Neural progenitor cell (in vitro differentiated cells): ENCODE measurements around the gene TBC1D9B. TPM values are rescaled to one million over a fixed set of nuclear protein-coding genes. Genes with fewer than 3 reads are reported as not detected.

Experiments
- DNase-seq: peaks from one replicate; pipeline ENCODE4 v3.0.0-alpha.2; 2016; ENCODE audit warnings: low spot score
- H2AFZ ChIP-seq: fragments of 200-600 bp; sonication (generic); replicated peaks from 2 replicates; pipeline ENCODE4 v1.6.1; 2016; ENCODE audit warnings: antibody characterized with exemption
- H3F3A ChIP-seq: fragments of 200-600 bp; sonication (generic); 2 replicates; pipeline ENCODE4 v1.6.1; 2016; ENCODE audit warnings: antibody characterized with exemption, low read depth
- H3K27ac ChIP-seq: fragments of 200-600 bp; sonication (generic); 2 replicates; pipeline ENCODE4 v1.5.1; 2016; ENCODE audit warnings: mild to moderate bottlenecking
- H3K27me3 ChIP-seq: fragments of 200-600 bp; sonication (generic); 2 replicates; pipeline ENCODE4 v1.6.1; 2016; ENCODE audit warnings: mild to moderate bottlenecking, moderate library complexity
- H3K36me3 ChIP-seq: fragments of 200-600 bp; sonication (generic); 2 replicates; pipeline ENCODE4 v1.5.1; 2016
- H3K4me1 ChIP-seq: fragments of 200-600 bp; sonication (generic); 2 replicates; pipeline ENCODE4 v1.6.1; 2016; ENCODE audit warnings: mixed run types
- H3K4me2 ChIP-seq: fragments of 200-600 bp; sonication (generic); 2 replicates; pipeline ENCODE4 v1.6.1; 2016
- H3K4me3 ChIP-seq: fragments of 200-600 bp; sonication (generic); 2 replicates; pipeline ENCODE4 v1.5.1; 2016
- H3K79me2 ChIP-seq: fragments of 200-600 bp; sonication (generic); 2 replicates; pipeline ENCODE4 v1.6.1; 2016; ENCODE audit warnings: low read depth
- H3K9ac ChIP-seq: fragments of 200-600 bp; sonication (generic); 2 replicates; pipeline ENCODE4 v1.6.1; 2016
- H3K9me3 ChIP-seq: fragments of 200-600 bp; sonication (generic); 2 replicates; pipeline ENCODE4 v1.5.1; 2016; ENCODE audit warnings: low read depth
- H4K20me1 ChIP-seq: fragments of 200-600 bp; sonication (generic); 2 replicates; pipeline ENCODE4 v1.6.1; 2016; ENCODE audit warnings: low read depth
- H3K27ac Mint-ChIP-seq: 3 replicates; pipeline ENCODE4 v1.8.0; 2021; ENCODE audit warnings: mixed read lengths
- H3K27me3 Mint-ChIP-seq: 2 replicates; pipeline ENCODE4 v1.8.0; 2022; ENCODE audit warnings: low read depth, mild to moderate bottlenecking, inconsistent platforms, moderate library complexity, mixed read lengths; ENCODE audit not compliant: insufficient read depth
- H3K36me3 Mint-ChIP-seq: 3 replicates; pipeline ENCODE4 v1.8.0; 2021; ENCODE audit warnings: mixed read lengths
- H3K4me1 Mint-ChIP-seq: 3 replicates; pipeline ENCODE4 v1.8.0; 2021; ENCODE audit warnings: mixed read lengths
- H3K4me3 Mint-ChIP-seq: 3 replicates; pipeline ENCODE4 v1.8.0; 2021; ENCODE audit warnings: mild to moderate bottlenecking, moderate library complexity, mixed read lengths
- H3K9me3 Mint-ChIP-seq: 3 replicates; pipeline ENCODE4 v1.8.0; 2020; ENCODE audit warnings: mixed read lengths
- CTCF ChIP-seq: fragments of 200-600 bp; sonication (generic); IDR thresholded peaks from 2 replicates; pipeline ENCODE4 v1.5.1; 2017; ENCODE audit warnings: antibody characterized with exemption, mild to moderate bottlenecking
- EZH2 ChIP-seq: fragments of 200-600 bp; sonication (generic); IDR thresholded peaks from 2 replicates; pipeline ENCODE4 v1.6.1; 2017; ENCODE audit warnings: antibody characterized with exemption, mild to moderate bottlenecking, moderate library complexity
- EZH2phosphoT487 ChIP-seq: fragments of 200-600 bp; sonication (generic); IDR thresholded peaks from 2 replicates; pipeline ENCODE4 v1.6.1; 2017; ENCODE audit warnings: antibody characterized with exemption
- total RNA-seq: library from RNA; depleted of rRNA; stranded (reverse); fragments of >200 nt; gene quantifications from 2 replicates; pipeline ENCODE4 v1.2.3, GENCODE V29; 2015; ENCODE audit warnings: low replicate concordance

TBC1D9B gene
- total RNA-seq, 1 donor from 2014 or later, result 26.7 TPM

- no peak for DNase-seq
- H3K4me1 Mint-ChIP-seq, result no peaks in the 10 kb centered on the region
- TF ChIP-seq EZH2phosphoT487 (no peak), EZH2 (no peak), CTCF (no peak)
- H3K27me3 Mint-ChIP-seq, result no peaks in the 10 kb centered on the region
- H3K36me3 Mint-ChIP-seq, result peaks cover 61% of the 10 kb centered on the region
- Histone ChIP-seq H3K4me1 (no peaks in the 10 kb centered on the region), H3K4me3 (no peak overlapping the region), H3K4me2 (no peak overlapping the region), H2AFZ (no peak overlapping the region), H3K79me2 (no peaks in the 10 kb centered on the region), H3K9me3 (no peaks in the 10 kb centered on the region), H3F3A (peaks cover 16% of the 10 kb centered on the region), H3K27me3 (no peaks in the 10 kb centered on the region), H3K9ac (no peak overlapping the region), H3K27ac (no peak overlapping the region), H4K20me1 (peaks cover 7% of the 10 kb centered on the region), H3K36me3 (peaks cover 26% of the 10 kb centered on the region)
- H3K4me3 Mint-ChIP-seq, result no peak overlapping the region
- no peak overlapping the region for H3K27ac Mint-ChIP-seq
- no peaks in the 10 kb centered on the region for H3K9me3 Mint-ChIP-seq
These were observed 46.7 kb upstream of the TBC1D9B start for GRCh38 chr5:179954434-179954833.

GRCh38 chr5:179953987-179954386, 46.3 kb upstream of the TBC1D9B start:
- Histone ChIP-seq H3K79me2 (no peaks in the 10 kb centered on the region), H4K20me1 (peaks cover 7% of the 10 kb centered on the region), H3K9ac (no peak overlapping the region), H2AFZ (no peak overlapping the region), H3K27ac (no peak overlapping the region), H3K27me3 (no peaks in the 10 kb centered on the region), H3K9me3 (no peaks in the 10 kb centered on the region), H3K4me2 (no peak overlapping the region), H3K36me3 (peaks cover 26% of the 10 kb centered on the region), H3K4me3 (no peak overlapping the region), H3F3A (peaks cover 16% of the 10 kb centered on the region), H3K4me1 (no peaks in the 10 kb centered on the region)
- no peak for DNase-seq
- Mint-ChIP-seq H3K27ac (no peak overlapping the region), H3K4me3 (no peak overlapping the region), H3K36me3 (peaks cover 59% of the 10 kb centered on the region), H3K9me3 (no peaks in the 10 kb centered on the region), H3K27me3 (no peaks in the 10 kb centered on the region), H3K4me1 (no peaks in the 10 kb centered on the region)
- TF ChIP-seq EZH2, result no peak
- TF ChIP-seq CTCF, result no peak
- TF ChIP-seq EZH2phosphoT487, result no peak

GRCh38 chr5:179936976-179937681, 29.4 kb upstream of the TBC1D9B start:
- Histone ChIP-seq H3K4me1 (no peaks in the 10 kb centered on the region), H2AFZ (no peak overlapping the region), H3K79me2 (no peaks in the 10 kb centered on the region), H3K36me3 (peaks cover 4% of the 10 kb centered on the region), H3K4me2 (no peak overlapping the region), H3K9ac (no peak overlapping the region), H3K27me3 (no peaks in the 10 kb centered on the region), H3K27ac (no peak overlapping the region), H4K20me1 (no peaks in the 10 kb centered on the region), H3K4me3 (no peak overlapping the region), H3K9me3 (no peaks in the 10 kb centered on the region), H3F3A (no peaks in the 10 kb centered on the region)
- TF ChIP-seq EZH2 (no peak), EZH2phosphoT487 (no peak)
- Mint-ChIP-seq H3K9me3 (peaks cover 3% of the 10 kb centered on the region), H3K4me3 (no peak overlapping the region), H3K27ac (no peak overlapping the region), H3K27me3 (no peaks in the 10 kb centered on the region), H3K36me3 (peaks cover 36% of the 10 kb centered on the region), H3K4me1 (no peaks in the 10 kb centered on the region)
- no peak for DNase-seq

GRCh38 chr5:179930788-179931473, 23.2 kb upstream of the TBC1D9B start:
- H3K27ac ChIP-seq, result no peak overlapping the region
- TF ChIP-seq EZH2 (no peak), EZH2phosphoT487 (no peak), CTCF (no peak)
- no peaks in the 10 kb centered on the region for H3K4me1 ChIP-seq
- no peak for DNase-seq
- Mint-ChIP-seq H3K27me3 (peaks cover 2% of the 10 kb centered on the region), H3K4me1 (no peaks in the 10 kb centered on the region), H3K36me3 (peaks cover 22% of the 10 kb centered on the region), H3K27ac (no peak overlapping the region), H3K9me3 (peaks cover 4% of the 10 kb centered on the region), H3K4me3 (no peak overlapping the region)
- H3K36me3 ChIP-seq, result no peaks in the 10 kb centered on the region
- no peaks in the 10 kb centered on the region for H3K79me2 ChIP-seq
- H4K20me1 ChIP-seq, result no peaks in the 10 kb centered on the region
- H3K4me3 ChIP-seq, result no peak overlapping the region
- no peak overlapping the region for H3K9ac ChIP-seq
- H3K9me3 ChIP-seq, result peaks cover 3% of the 10 kb centered on the region
- H2AFZ ChIP-seq, result no peak overlapping the region
- no peak overlapping the region for H3K4me2 ChIP-seq
- no peaks in the 10 kb centered on the region for H3K27me3 ChIP-seq
- no peaks in the 10 kb centered on the region for H3F3A ChIP-seq
